Activated T-helper 17 cell treated with anti-CD3 and anti-CD28 coated beads, Interleukin-2, amount 50 U/mL, for 72 hours (primary cell): Measurements from ENCODE around the gene ZCCHC24. TPM values are rescaled to one million over a fixed set of nuclear protein-coding genes. Genes with fewer than 3 reads are reported as not detected.

ENCODE experiments used
- ATAC-seq: fragments of 150-1000 bp; cut with Tn5 transposase; replicated peaks from 2 replicates; pipeline ENCODE4 v1.10.0; 2021; ENCODE audit warnings: mild to moderate bottlenecking, moderate library complexity
- H3K27ac Mint-ChIP-seq: one replicate; pipeline ENCODE4 v1.8.0; 2022; ENCODE audit warnings: mixed read lengths
- H3K27me3 Mint-ChIP-seq: one replicate; pipeline ENCODE4 v1.8.0; 2022; ENCODE audit warnings: mixed read lengths
- H3K36me3 Mint-ChIP-seq: one replicate; pipeline ENCODE4 v1.8.0; 2022; ENCODE audit warnings: low read depth, mild to moderate bottlenecking, mixed read lengths
- H3K4me1 Mint-ChIP-seq: one replicate; pipeline ENCODE4 v1.8.0; 2022; ENCODE audit warnings: mixed read lengths
- H3K4me3 Mint-ChIP-seq: one replicate; pipeline ENCODE4 v1.8.0; 2022; ENCODE audit warnings: mild to moderate bottlenecking, mixed read lengths
- H3K9me3 Mint-ChIP-seq: one replicate; pipeline ENCODE4 v1.8.0; 2022; ENCODE audit warnings: mixed read lengths
- total RNA-seq, 2 donors: library from RNA; stranded (reverse); gene quantifications; one replicate each; pipeline ENCODE4 v1.2.3, GENCODE V29; 2022

The ZCCHC24 gene
- total RNA-seq, 2 donors from 2014 or later: 1.3 to 2.6 TPM

- Mint-ChIP-seq H3K27me3 (no peaks in the 10 kb centered on the region), H3K4me3 (no peak overlapping the region), H3K9me3 (no peaks in the 10 kb centered on the region), H3K27ac (no peak overlapping the region), H3K4me1 (peaks cover 21% of the 10 kb centered on the region), H3K36me3 (peaks cover 29% of the 10 kb centered on the region)
- ATAC-seq: no peak
Observed at GRCh38 chr10:79359816-79360498, 85.5 kb downstream of the ZCCHC24 start.

GRCh38 chr10:79358811-79359210, 86.6 kb downstream of the ZCCHC24 start:
- no peak overlapping the region for H3K27ac Mint-ChIP-seq
- peaks cover 21% of the 10 kb centered on the region for H3K4me1 Mint-ChIP-seq
- ATAC-seq: no peak
- no peaks in the 10 kb centered on the region for H3K9me3 Mint-ChIP-seq
- peaks cover 40% of the 10 kb centered on the region for H3K36me3 Mint-ChIP-seq
- H3K4me3 Mint-ChIP-seq: no peak overlapping the region
- no peaks in the 10 kb centered on the region for H3K27me3 Mint-ChIP-seq

GRCh38 chr10:79357180-79357579, 88.2 kb downstream of the ZCCHC24 start:
- Mint-ChIP-seq H3K27ac (no peak overlapping the region), H3K36me3 (peaks cover 56% of the 10 kb centered on the region), H3K4me3 (no peak overlapping the region), H3K9me3 (no peaks in the 10 kb centered on the region), H3K27me3 (no peaks in the 10 kb centered on the region), H3K4me1 (peaks cover 21% of the 10 kb centered on the region)
- ATAC-seq: no peak

GRCh38 chr10:79356104-79356503, 89.3 kb downstream of the ZCCHC24 start:
- Mint-ChIP-seq H3K4me1 (peaks cover 11% of the 10 kb centered on the region), H3K27ac (no peak overlapping the region), H3K4me3 (no peak overlapping the region), H3K9me3 (no peaks in the 10 kb centered on the region), H3K27me3 (no peaks in the 10 kb centered on the region), H3K36me3 (peaks cover 67% of the 10 kb centered on the region)
- ATAC-seq: no peak

GRCh38 chr10:79355420-79356017, 89.9 kb downstream of the ZCCHC24 start:
- Mint-ChIP-seq H3K27ac (no peak overlapping the region), H3K4me1 (peaks cover 7% of the 10 kb centered on the region), H3K36me3 (peaks cover 73% of the 10 kb centered on the region), H3K27me3 (no peaks in the 10 kb centered on the region), H3K4me3 (no peak overlapping the region), H3K9me3 (no peaks in the 10 kb centered on the region)
- no peak for ATAC-seq

- Mint-ChIP-seq H3K27me3 (no peaks in the 10 kb centered on the region), H3K27ac (no peak overlapping the region), H3K4me3 (no peak overlapping the region), H3K36me3 (peaks cover 82% of the 10 kb centered on the region), H3K4me1 (peaks cover 10% of the 10 kb centered on the region), H3K9me3 (no peaks in the 10 kb centered on the region)
- no peak for ATAC-seq
Observed at GRCh38 chr10:79354615-79355014, 90.8 kb downstream of the ZCCHC24 start.

- Mint-ChIP-seq H3K27ac (no peak overlapping the region), H3K36me3 (peaks cover 87% of the 10 kb centered on the region), H3K9me3 (no peaks in the 10 kb centered on the region), H3K4me1 (peaks cover 13% of the 10 kb centered on the region), H3K27me3 (no peaks in the 10 kb centered on the region), H3K4me3 (no peak overlapping the region)
- ATAC-seq: no peak
Observed at GRCh38 chr10:79354141-79354540, 91.3 kb downstream of the ZCCHC24 start.

- Mint-ChIP-seq H3K36me3 (peaks cover 91% of the 10 kb centered on the region), H3K4me1 (peaks cover 14% of the 10 kb centered on the region), H3K9me3 (no peaks in the 10 kb centered on the region), H3K27ac (peak overlapping the region; percentile 40), H3K27me3 (no peaks in the 10 kb centered on the region), H3K4me3 (no peak overlapping the region)
- no peak for ATAC-seq
Observed at GRCh38 chr10:79353726-79354125, 91.7 kb downstream of the ZCCHC24 start.

- no peaks in the 10 kb centered on the region for H3K27me3 Mint-ChIP-seq
- peaks cover 14% of the 10 kb centered on the region for H3K4me1 Mint-ChIP-seq
- H3K9me3 Mint-ChIP-seq: no peaks in the 10 kb centered on the region
- peak overlapping the region; percentile 40 for H3K27ac Mint-ChIP-seq
- H3K4me3 Mint-ChIP-seq: no peak overlapping the region
- peaks cover 98% of the 10 kb centered on the region for H3K36me3 Mint-ChIP-seq
- ATAC-seq: no peak
Observed at GRCh38 chr10:79353000-79353406, 92.4 kb downstream of the ZCCHC24 start.

- Mint-ChIP-seq H3K9me3 (no peaks in the 10 kb centered on the region), H3K36me3 (peaks cover 94% of the 10 kb centered on the region), H3K27me3 (no peaks in the 10 kb centered on the region), H3K4me1 (peaks cover 14% of the 10 kb centered on the region), H3K4me3 (no peak overlapping the region), H3K27ac (no peak overlapping the region)
- ATAC-seq: no peak
Observed at GRCh38 chr10:79352035-79352877, 93.2 kb downstream of the ZCCHC24 start.

GRCh38 chr10:79351332-79351731, 94.1 kb downstream of the ZCCHC24 start:
- Mint-ChIP-seq H3K4me1 (peaks cover 14% of the 10 kb centered on the region), H3K4me3 (no peak overlapping the region), H3K27ac (no peak overlapping the region), H3K9me3 (no peaks in the 10 kb centered on the region), H3K36me3 (peaks cover 85% of the 10 kb centered on the region), H3K27me3 (no peaks in the 10 kb centered on the region)
- no peak for ATAC-seq

GRCh38 chr10:79350407-79351154, 94.8 kb downstream of the ZCCHC24 start:
- Mint-ChIP-seq H3K9me3 (no peaks in the 10 kb centered on the region), H3K4me3 (peak overlapping the region; percentile 91), H3K27me3 (no peaks in the 10 kb centered on the region), H3K27ac (peak overlapping the region; percentile 94), H3K4me1 (peaks cover 14% of the 10 kb centered on the region), H3K36me3 (peaks cover 77% of the 10 kb centered on the region)
- ATAC-seq: no peak

GRCh38 chr10:79349766-79350406, 95.5 kb downstream of the ZCCHC24 start:
- H3K36me3 Mint-ChIP-seq: peaks cover 70% of the 10 kb centered on the region
- ATAC-seq: no peak
- peak overlapping the region; percentile 94 for H3K27ac Mint-ChIP-seq
- peak overlapping the region; percentile 91 for H3K4me3 Mint-ChIP-seq
- no peaks in the 10 kb centered on the region for H3K9me3 Mint-ChIP-seq
- peaks cover 14% of the 10 kb centered on the region for H3K4me1 Mint-ChIP-seq
- no peaks in the 10 kb centered on the region for H3K27me3 Mint-ChIP-seq

- H3K4me3 Mint-ChIP-seq: peak overlapping the region; percentile 91
- no peaks in the 10 kb centered on the region for H3K27me3 Mint-ChIP-seq
- no peak for ATAC-seq
- H3K9me3 Mint-ChIP-seq: no peaks in the 10 kb centered on the region
- peak overlapping the region; percentile 94 for H3K27ac Mint-ChIP-seq
- peaks cover 62% of the 10 kb centered on the region for H3K36me3 Mint-ChIP-seq
- peaks cover 14% of the 10 kb centered on the region for H3K4me1 Mint-ChIP-seq
Observed at GRCh38 chr10:79349072-79349491, 96.3 kb downstream of the ZCCHC24 start.
